Ramos (cell line): ENCODE results near the gene SIX2.
"Not testable (repeated sequence)": the region's sequence is repeated elsewhere in the genome, so short reads cannot be mapped to it uniquely, and the experiment has no call there.

ENCODE experiments used
- in situ Hi-C: fragments of 300-500 bp; cut with MboI; formaldehyde crosslinking; loops from one replicate; pipeline ENCODE4 v1.14.3; 2022; ENCODE audit warnings: low sequenced_read_pairs; ENCODE audit not compliant: unreplicated experiment

Gene SIX2

GRCh38 chr2:45009303-45009927 lies at the start of gene SIX2:
TSS of gene SIX2 (minus strand) at chr2:45009452. CDS start at chr2:45009110, 342 bp downstream.
- in situ Hi-C loops, result no loop called here

GRCh38 chr2:45055162-45055605 lies 45.9 kb upstream of the SIX2 start:
- in situ Hi-C loops, result no loop called here

DNA sequence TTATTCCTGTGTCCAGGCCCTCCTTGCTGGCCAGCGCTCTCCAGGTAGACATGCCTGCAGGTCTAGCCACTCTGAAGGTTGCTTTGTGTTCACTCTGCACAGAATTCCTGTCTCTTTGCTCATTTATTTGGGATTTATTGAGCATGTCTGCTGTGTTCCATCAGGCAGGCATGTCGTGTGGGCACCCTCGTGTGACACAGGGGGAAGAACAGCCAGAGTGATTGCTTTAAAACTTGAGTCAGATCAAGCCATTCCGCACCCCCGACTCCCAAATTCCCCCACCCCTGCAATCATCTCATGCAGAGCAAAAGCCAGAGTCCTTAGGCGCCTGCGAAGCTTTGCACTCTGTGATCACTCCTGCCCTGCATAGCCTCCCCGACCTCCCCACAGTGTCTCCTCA lies 44.7 kb upstream of the SIX2 start:
- in situ Hi-C loops, result no loop called here

DNA sequence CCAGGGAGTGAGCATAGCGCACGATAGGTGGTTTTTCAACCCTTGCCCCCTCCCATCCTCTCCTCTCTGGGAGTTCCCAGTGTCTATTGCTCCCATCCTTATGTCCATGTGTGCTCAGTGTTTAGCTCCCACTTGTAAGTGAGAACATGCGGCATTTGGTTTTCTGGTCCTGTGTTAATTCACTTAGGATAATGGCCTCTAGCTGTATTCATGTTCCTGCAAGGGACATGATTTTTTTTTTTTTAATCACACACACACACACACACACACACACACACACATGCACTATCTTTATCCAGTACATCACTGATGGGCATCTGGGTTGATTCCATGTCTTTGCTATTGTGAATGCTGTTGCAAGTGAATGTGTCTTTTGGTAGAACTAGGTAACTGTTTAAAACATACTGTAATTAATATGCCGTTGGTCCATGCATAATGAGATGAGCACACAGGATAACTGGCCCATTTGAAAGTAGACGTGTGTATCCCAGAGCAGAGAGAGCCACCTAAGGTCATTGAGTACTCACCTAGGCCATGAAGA lies 43.2 kb upstream of the SIX2 start:
- in situ Hi-C loops, result no loop called here

- in situ Hi-C loops, result no loop called here
Measured at GRCh38 chr2:45049569-45050336, 40.5 kb upstream of the SIX2 start.

- in situ Hi-C loops, result no loop called here
Measured at GRCh38 chr2:45047301-45047700, 38.0 kb upstream of the SIX2 start.

DNA sequence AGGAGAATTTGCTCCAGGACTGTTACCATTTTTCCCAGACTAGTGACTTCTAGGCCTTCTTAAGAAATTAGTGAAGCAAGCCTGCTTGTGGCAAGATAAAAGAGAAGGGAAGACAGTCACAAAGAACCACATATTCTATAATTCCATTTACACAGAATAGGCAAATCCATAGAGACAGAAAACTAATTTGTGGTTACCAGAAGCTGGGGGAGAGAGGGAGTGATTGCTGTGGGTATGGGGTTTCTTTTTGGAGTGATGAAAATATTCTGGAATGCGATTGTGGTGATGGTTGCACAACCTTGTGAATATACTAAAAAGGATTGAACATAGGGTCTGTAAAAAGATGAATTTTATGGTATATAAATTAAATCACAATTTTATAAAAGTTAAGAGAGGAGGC lies 37.5 kb upstream of the SIX2 start:
- in situ Hi-C loops, result no loop called here

GRCh38 chr2:45045706-45046105 lies 36.5 kb upstream of the SIX2 start:
- in situ Hi-C loops, result no loop called here

GRCh38 chr2:45044916-45045315 lies 35.7 kb upstream of the SIX2 start:
- in situ Hi-C loops, result no loop called here

DNA sequence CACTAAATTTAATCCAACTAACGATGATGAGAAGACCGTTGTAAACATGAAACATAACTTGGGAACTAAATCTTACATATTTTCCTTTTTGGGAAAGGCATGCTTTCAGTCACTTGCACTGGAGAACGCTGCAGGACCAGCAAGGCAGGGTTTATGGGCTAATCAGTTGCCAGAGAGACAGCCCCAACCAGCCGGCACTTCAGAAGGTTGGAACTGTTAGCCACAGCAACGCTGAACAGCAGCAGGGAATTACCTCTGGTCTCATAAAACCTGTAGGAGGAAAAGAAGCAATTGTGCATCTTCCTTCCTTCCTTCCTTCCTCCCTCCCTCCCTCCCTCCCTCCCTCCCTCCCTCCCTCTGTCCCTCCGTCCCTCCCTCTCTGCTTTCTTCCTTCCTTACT lies 33.9 kb upstream of the SIX2 start:
- in situ Hi-C loops, result no loop called here

GRCh38 chr2:45042401-45042800 lies 33.1 kb upstream of the SIX2 start:
- in situ Hi-C loops, result no loop called here

GRCh38 chr2:45040786-45041185 lies 31.5 kb upstream of the SIX2 start:
- in situ Hi-C loops, result no loop called here

DNA sequence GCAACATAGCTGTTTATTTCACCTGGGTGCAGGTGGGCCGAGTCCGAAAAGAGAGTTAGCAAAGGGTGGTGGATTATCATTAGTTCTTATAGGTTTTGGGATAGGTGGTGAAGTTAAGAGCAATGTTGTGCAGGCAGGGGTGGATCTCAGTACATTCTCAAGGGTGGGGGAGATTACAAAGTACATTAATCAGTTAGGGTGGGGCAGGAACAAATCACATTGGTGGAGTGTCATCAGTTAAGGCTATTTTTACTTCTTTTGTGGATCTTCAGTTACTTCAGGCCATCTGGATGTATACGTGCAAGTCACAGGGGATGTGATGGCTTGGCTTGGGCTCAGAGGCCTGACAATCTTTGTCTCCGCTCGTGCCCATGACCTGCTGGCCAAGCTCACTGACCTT lies 30.6 kb upstream of the SIX2 start:
- in situ Hi-C loops, result not testable (repeated sequence)

GRCh38 chr2:45038861-45039260 lies 29.6 kb upstream of the SIX2 start:
- in situ Hi-C loops, result not testable (repeated sequence)

DNA sequence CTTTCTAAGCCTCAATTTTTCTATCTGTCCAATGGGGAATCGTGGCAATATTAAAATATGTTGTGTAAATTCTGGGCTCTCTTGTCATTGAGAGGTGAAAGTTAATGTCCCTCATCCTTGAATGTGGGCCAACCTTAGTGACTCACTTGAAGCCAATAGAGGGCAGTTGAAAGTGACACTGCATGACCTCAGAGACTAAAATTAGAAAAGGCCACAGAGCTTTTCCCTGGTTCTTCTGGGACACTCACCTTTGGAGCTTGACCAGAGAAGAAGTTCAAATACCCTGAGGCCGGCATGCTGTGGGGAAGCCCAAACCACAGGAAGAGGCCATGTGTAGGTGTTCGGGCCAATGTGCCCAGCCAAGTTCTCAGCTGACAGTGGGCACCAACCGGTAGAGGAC lies 24.1 kb upstream of the SIX2 start:
- in situ Hi-C loops, result no loop called here

DNA sequence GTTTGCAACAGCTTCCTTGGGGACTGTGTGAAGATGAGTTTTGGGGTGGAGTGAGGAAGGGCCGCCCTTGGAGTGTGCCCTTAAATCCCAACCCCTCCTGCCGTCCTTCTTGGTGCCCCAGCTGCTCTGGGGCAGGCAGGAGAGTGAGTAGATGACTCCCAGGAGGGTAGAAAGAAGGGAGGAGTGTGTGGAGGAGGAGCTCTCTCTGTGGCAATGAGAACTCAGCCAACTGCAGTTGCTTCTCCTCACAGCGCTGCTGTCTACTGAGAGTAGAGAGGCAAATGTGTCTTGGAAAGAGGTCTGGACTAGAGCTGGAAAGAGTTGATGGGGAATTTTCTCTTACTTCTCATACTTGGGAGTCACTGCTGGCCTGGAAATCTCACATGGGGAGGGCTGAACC lies 21.8 kb upstream of the SIX2 start:
- in situ Hi-C loops, result no loop called here

GRCh38 chr2:45030553-45030952 lies 21.3 kb upstream of the SIX2 start:
- in situ Hi-C loops, result no loop called here

DNA sequence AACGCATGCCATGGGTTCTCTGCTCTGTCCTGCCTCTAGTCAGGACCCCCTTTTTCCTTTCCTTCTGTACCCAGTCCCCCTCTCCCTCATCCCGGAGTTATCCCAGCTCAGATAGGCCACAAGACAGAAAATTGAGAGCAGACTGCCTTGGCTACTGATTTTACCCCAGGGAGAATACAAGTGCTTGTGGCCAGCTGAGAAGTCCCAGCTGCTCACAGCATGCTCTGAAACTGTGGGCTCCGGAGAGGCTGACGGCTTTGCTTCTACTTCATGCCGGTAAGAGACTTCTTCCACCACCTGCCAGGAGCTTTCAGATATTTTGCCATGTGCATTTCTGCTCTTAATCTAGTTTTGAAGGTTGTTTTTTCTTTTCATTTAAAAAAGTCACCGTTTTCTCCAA lies 20.0 kb upstream of the SIX2 start:
- in situ Hi-C loops, result no loop called here

DNA sequence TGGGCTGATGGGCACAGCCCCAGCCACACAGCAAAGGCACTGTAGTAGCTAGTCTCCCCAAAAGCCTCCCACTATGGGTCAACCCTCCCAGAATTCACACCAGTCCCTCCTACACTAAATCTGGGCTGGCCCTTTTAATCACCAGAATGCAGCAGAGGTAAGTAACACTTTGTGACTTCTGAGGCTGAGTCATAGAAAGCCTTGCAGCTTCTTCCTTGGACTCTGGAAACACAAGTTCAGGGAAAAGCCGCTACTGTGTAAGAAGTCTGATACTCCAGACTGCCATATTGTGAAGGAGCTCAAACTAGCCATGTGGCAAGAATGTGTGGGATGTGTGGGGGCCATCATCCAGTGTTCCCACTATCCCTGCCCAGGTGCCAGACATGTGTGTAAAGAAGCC lies 19.0 kb upstream of the SIX2 start:
- in situ Hi-C loops, result no loop called here

GRCh38 chr2:45026924-45027450 lies 17.7 kb upstream of the SIX2 start:
- in situ Hi-C loops, result no loop called here

DNA sequence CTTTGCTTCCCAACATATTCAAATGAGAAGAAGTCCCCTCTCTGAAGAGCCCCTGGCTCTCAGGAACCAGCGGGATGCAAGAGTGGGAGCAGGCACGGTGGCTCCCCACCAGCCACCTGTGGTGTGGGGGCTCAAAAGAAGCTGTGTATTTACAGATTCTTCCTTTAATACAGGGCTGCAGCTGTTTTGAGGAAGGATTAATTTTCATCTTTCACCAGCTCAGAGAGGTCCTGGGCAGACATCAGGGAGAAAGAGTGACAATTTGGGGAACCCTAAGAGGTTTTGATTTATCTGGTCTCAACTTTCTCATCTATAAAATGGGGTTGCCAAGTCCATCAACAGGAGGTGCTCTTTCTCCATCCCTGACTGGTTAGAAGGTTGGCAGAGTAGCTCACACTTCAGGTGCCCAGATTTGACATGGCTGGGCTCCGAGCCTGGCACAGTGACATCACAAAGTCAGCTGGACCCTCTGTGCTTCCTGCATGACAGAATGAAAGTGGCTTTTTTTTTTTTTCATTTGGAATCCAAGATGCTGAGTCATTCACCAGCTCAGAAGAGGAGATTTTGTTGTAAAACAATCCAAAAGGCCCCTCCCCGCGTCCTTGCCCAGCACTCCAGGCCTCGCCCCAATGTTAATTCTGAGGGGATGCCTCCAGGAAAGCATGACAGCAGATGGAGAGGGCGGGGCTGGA lies 15.5 kb upstream of the SIX2 start:
- in situ Hi-C loops, result no loop called here
